ENCODE data around the gene SMAD5. TPM values are rescaled to one million over a fixed set of nuclear protein-coding genes. Genes with fewer than 3 reads are reported as not detected.

Gene SMAD5
- total and polyA plus RNA-seq, 12 donors, result 7.0 to 53.8 (median 38.7) TPM

- DNase-seq (no peak), ATAC-seq (no peak)
- Histone ChIP-seq H3K9me3 (no peaks in the 10 kb centered on the region), H3K4me1 (peaks cover 0 to 95% (median 51%) of the 10 kb centered on the region in 9 donors), H3K27ac (no peak overlapping the region), H3K36me3 (peaks cover 0 to 61% (median 10%) of the 10 kb centered on the region in 9 donors), H3K4me3 (no peak overlapping the region), H3K27me3 (no peaks in the 10 kb centered on the region)
- intact Hi-C loops (cut with DNase I), result no loop called here
- WGBS, 2 donors, result 95% methylated on average over 11 of the region's 11 CpGs
- TF ChIP-seq, protein P1, sequence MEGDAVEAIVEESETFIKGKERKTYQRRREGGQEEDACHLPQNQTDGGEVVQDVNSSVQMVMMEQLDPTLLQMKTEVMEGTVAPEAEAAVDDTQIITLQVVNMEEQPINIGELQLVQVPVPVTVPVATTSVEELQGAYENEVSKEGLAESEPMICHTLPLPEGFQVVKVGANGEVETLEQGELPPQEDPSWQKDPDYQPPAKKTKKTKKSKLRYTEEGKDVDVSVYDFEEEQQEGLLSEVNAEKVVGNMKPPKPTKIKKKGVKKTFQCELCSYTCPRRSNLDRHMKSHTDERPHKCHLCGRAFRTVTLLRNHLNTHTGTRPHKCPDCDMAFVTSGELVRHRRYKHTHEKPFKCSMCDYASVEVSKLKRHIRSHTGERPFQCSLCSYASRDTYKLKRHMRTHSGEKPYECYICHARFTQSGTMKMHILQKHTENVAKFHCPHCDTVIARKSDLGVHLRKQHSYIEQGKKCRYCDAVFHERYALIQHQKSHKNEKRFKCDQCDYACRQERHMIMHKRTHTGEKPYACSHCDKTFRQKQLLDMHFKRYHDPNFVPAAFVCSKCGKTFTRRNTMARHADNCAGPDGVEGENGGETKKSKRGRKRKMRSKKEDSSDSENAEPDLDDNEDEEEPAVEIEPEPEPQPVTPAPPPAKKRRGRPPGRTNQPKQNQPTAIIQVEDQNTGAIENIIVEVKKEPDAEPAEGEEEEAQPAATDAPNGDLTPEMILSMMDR (IDR thresholded peaks at IDR 0.05), result no peak
Observed at GRCh38 chr5:136153581-136154236, 21.1 kb downstream of the SMAD5 start.

DNA sequence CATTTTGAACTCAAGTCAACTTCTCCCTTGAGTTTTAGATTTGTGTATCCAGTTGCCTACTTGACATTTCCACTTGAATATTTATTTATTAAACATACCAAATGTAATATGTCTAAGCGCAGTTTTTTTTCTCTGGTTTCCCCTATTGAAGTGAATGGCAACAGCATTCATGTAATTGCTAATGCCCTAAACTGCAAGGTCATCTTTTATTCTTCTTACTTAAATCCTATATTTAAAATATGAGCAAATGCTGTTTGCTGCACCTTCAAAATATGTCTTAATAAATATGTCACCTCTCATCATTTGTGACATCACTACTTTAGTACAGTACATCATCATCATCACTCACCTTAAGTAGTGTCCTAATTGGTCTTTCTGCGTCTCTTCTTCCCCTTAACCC lies 22.4 kb downstream of the SMAD5 start:
- H3K4me1 ChIP-seq, result peaks cover 0 to 95% (median 57%) of the 10 kb centered on the region in 9 donors
- no peaks in the 10 kb centered on the region for H3K9me3 ChIP-seq
- H3K36me3 ChIP-seq, result peaks cover 0 to 61% (median 10%) of the 10 kb centered on the region in 9 donors
- intact Hi-C loops (cut with DNase I), result no loop called here
- ATAC-seq (no peak), DNase-seq (no peak)
- 96 to 98% methylated on average over 2 of the region's 2 CpGs for WGBS, 2 donors
- H3K4me3 ChIP-seq, result no peak overlapping the region
- TF ChIP-seq, protein P1 (IDR thresholded peaks at IDR 0.05), result no peak
- H3K27ac ChIP-seq, result no peak overlapping the region
- no peaks in the 10 kb centered on the region for H3K27me3 ChIP-seq

DNA sequence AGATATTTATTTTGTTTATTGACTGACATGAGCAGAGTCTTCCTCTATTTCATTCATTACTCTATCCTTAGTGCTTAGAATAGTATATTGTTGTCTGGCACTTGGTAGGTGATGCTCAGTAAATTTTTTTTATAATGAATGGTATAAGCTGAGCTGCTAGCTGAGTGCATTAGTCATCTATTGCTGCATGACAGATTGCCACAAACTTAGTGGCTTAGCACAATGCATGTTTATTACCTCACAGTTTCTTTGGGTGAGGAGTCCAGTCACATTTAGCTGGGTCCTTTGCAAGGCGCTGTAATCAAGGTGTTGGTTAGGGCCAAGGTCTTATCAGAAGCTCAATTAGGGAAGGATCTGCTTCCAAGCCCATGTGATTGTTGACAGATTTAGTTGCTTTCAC lies 23.1 kb downstream of the SMAD5 start:
- DNase-seq, result no peak
- peaks cover 0 to 64% (median 10%) of the 10 kb centered on the region in 9 donors for H3K36me3 ChIP-seq
- 75% methylated on average over 1 of the region's 1 CpG for WGBS, 2 donors
- H3K4me1 ChIP-seq, result peaks cover 0 to 93% (median 54%) of the 10 kb centered on the region in 9 donors
- no peak overlapping the region for H3K4me3 ChIP-seq
- TF ChIP-seq, protein P1 (IDR thresholded peaks at IDR 0.05), result no peak
- intact Hi-C loops (cut with DNase I), result no loop called here
- H3K9me3 ChIP-seq, result no peaks in the 10 kb centered on the region
- H3K27me3 ChIP-seq, result no peaks in the 10 kb centered on the region
- H3K27ac ChIP-seq, result no peak overlapping the region
- no peak for ATAC-seq

DNA sequence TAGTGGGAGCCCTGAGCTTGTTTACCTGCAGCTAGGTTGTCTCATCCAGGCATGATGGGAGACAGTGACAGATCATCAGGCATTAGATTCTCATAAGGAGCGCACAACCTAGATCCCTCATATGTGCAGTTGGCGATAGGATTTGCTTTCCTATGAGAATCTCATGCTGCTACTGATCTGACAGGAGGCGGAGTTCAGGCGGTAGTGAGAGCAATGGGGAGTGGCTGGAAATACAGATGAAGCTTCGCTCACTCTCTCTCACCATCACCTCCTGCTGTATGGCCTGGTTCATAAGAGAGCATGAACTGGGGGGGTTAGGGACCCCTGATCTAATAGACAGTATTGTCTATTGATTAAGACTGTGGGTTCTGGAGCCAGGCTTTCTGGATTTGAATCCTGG lies 24.9 kb downstream of the SMAD5 start:
- peaks cover 0 to 78% (median 10%) of the 10 kb centered on the region in 9 donors for H3K36me3 ChIP-seq
- H3K9me3 ChIP-seq, result no peaks in the 10 kb centered on the region
- no peak overlapping the region for H3K27ac ChIP-seq
- TF ChIP-seq, protein P1 (IDR thresholded peaks at IDR 0.05), result no peak
- no peaks in the 10 kb centered on the region for H3K27me3 ChIP-seq
- 98 to 99% methylated on average over 5 of the region's 5 CpGs for WGBS, 2 donors
- intact Hi-C loops (cut with DNase I), result no loop called here
- no peak for DNase-seq
- no peak for ATAC-seq
- no peak overlapping the region for H3K4me3 ChIP-seq
- peaks cover 0 to 78% (median 41%) of the 10 kb centered on the region in 9 donors for H3K4me1 ChIP-seq
